CD14-positive monocyte (primary cell): ENCODE data around the gene IGDCC3. TPM values are rescaled to one million over a fixed set of nuclear protein-coding genes. Genes with fewer than 3 reads are reported as not detected.
A peak's percentile ranks its signal among the peaks of the same experiment; 100 is the strongest.

Experiments
- DNase-seq, 3 donors: peaks; one replicate each; pipeline ENCODE4 v3.0.0-alpha.2; 2011 to 2022
- H2AFZ ChIP-seq: 2 replicates; pipeline ENCODE4 v1.6.0; 2012; ENCODE audit warnings: mild to moderate bottlenecking, low read depth, low read length, inconsistent platforms; ENCODE audit not compliant: insufficient read depth, poor library complexity, severe bottlenecking
- H3K27ac ChIP-seq, 2 donors: 1 replicate in 1 of 2; 2 replicates in 1 of 2; pipeline ENCODE4 v1.5.1; 2012 to 2013; ENCODE audit warnings: low read length in 2 of 2, control low read depth in 1 of 2, inconsistent platforms in 1 of 2, low read depth in 1 of 2, mild to moderate bottlenecking in 1 of 2
- H3K27me3 ChIP-seq, 2 donors: one replicate each; pipeline versions ENCODE4 v1.6.0 to v1.6.1; 2011 to 2013; ENCODE audit warnings: low read length in 2 of 2; ENCODE audit not compliant: control insufficient read depth in 2 of 2, insufficient read depth in 2 of 2
- H3K36me3 ChIP-seq, 2 donors: replicated peaks in 1 of 2; 1 replicate in 1 of 2; 2 replicates in 1 of 2; pipeline versions ENCODE4 v1.5.1 to v1.6.1; 2012 to 2013; ENCODE audit warnings: low read length in 2 of 2, control low read depth in 1 of 2, inconsistent platforms in 1 of 2, mild to moderate bottlenecking in 1 of 2; ENCODE audit not compliant: insufficient read depth in 2 of 2, control insufficient read depth in 1 of 2
- H3K4me1 ChIP-seq, 2 donors: 1 replicate in 1 of 2; 2 replicates in 1 of 2; pipeline versions ENCODE4 v1.5.1 to v1.6.1; 2012 to 2013; ENCODE audit warnings: low read length in 2 of 2, control low read depth in 1 of 2, inconsistent platforms in 1 of 2, mild to moderate bottlenecking in 1 of 2, moderate library complexity in 1 of 2; ENCODE audit not compliant: insufficient read depth in 2 of 2, control insufficient read depth in 1 of 2
- H3K4me2 ChIP-seq: replicated peaks from 2 replicates; pipeline ENCODE3; 2012; ENCODE audit warnings: low read length, moderate library complexity, mild to moderate bottlenecking; ENCODE audit not compliant: poor library complexity, severe bottlenecking; ENCODE audit errors: extremely low read depth
- H3K4me3 ChIP-seq, 3 experiments: fragments of 200-600 bp in 1 of 3; sonication (generic) in 1 of 3; replicated peaks in 1 of 3; 1 replicate in 2 of 3; 2 replicates in 1 of 3; pipeline ENCODE4 v1.5.1; 2011 to 2013; ENCODE audit warnings: low read length in 3 of 3, mild to moderate bottlenecking in 3 of 3, control low read depth in 2 of 3, low read depth in 2 of 3, inconsistent platforms in 1 of 3, moderate library complexity in 1 of 3
- H3K79me2 ChIP-seq: 2 replicates; pipeline ENCODE4 v1.6.0; 2012; ENCODE audit warnings: mild to moderate bottlenecking, control low read depth, inconsistent platforms, low read length, moderate library complexity; ENCODE audit not compliant: insufficient read depth
- H3K9ac ChIP-seq: 2 replicates; pipeline ENCODE4 v1.6.0; 2017; ENCODE audit warnings: low read length, mild to moderate bottlenecking; ENCODE audit not compliant: insufficient read depth, poor library complexity, severe bottlenecking
- H3K9me3 ChIP-seq, 2 donors: replicated peaks in 1 of 2; 1 replicate in 1 of 2; 2 replicates in 1 of 2; pipeline versions ENCODE4 v1.5.1 to v1.6.1; 2012 to 2013; ENCODE audit warnings: low read length in 2 of 2, control low read depth in 1 of 2; ENCODE audit not compliant: control insufficient read depth in 1 of 2, insufficient read depth in 1 of 2
- H4K20me1 ChIP-seq: 2 replicates; pipeline ENCODE4 v1.6.0; 2012; ENCODE audit warnings: mild to moderate bottlenecking, low read length, control low read depth, moderate library complexity; ENCODE audit not compliant: insufficient read depth
- H3K27ac Mint-ChIP-seq, 7 donors: one replicate each; pipeline ENCODE4 v1.8.0; 2020; ENCODE audit warnings: mild to moderate bottlenecking in 7 of 7, mixed read lengths in 7 of 7, moderate library complexity in 6 of 7, inconsistent platforms in 2 of 7
- H3K27me3 Mint-ChIP-seq, 3 donors: one replicate each; pipeline ENCODE4 v1.8.0; 2021 to 2022; ENCODE audit warnings: low read depth in 3 of 3, mild to moderate bottlenecking in 3 of 3, mixed read lengths in 3 of 3, moderate library complexity in 3 of 3, inconsistent platforms in 1 of 3
- H3K36me3 Mint-ChIP-seq, 2 donors: one replicate each; pipeline ENCODE4 v1.8.0; 2020; ENCODE audit warnings: mixed read lengths in 2 of 2, inconsistent platforms in 1 of 2, mild to moderate bottlenecking in 1 of 2
- H3K4me1 Mint-ChIP-seq: one replicate; pipeline ENCODE4 v1.8.0; 2020; ENCODE audit warnings: mild to moderate bottlenecking, mixed read lengths
- H3K4me3 Mint-ChIP-seq, 2 donors: one replicate each; pipeline ENCODE4 v1.8.0; 2020; ENCODE audit warnings: mild to moderate bottlenecking in 2 of 2, mixed read lengths in 2 of 2, moderate library complexity in 1 of 2
- H3K9me3 Mint-ChIP-seq, 7 donors: one replicate each; pipeline ENCODE4 v1.8.0; 2020 to 2022; ENCODE audit warnings: mixed read lengths in 7 of 7, mild to moderate bottlenecking in 6 of 7, moderate library complexity in 6 of 7, inconsistent platforms in 2 of 7
- WGBS: methylation state at CpG from one replicate; pipeline ENCODE4 v1.1.5; 2013; ENCODE audit warnings: missing lambda C conversion rate; ENCODE audit not compliant: insufficient coverage; 5-methylcytosine and 5-hydroxymethylcytosine counted together
- intact Hi-C, 2 donors: fragments of 100-400 bp; cut with micrococcal nuclease; formaldehyde crosslinking; loops; one replicate each; pipeline versions ENCODE4 v1.15.0 to v1.15.1; 2023
- polyA plus RNA-seq, 3 donors: library from polyadenylated mRNA; depleted of rRNA in 1 of 3; unstranded in 2 of 3; stranded (reverse) in 1 of 3; fragments of 300-500 nt in 2 of 3; fragments of >200 nt in 1 of 3; fragmentation: Illumina TruSeq in 2 of 3; gene quantifications; 1 replicate in 2 of 3; 2 replicates in 1 of 3; pipeline ENCODE4 v1.2.3, GENCODE V29; 2012 to 2021
- TF ChIP-seq, protein P1 (sequence below): fragments of 200-600 bp; IDR thresholded peaks from one replicate; pipeline ENCODE4 v1.8.0; 2022; ENCODE audit warnings: antibody characterized with exemption, mild to moderate bottlenecking

Gene IGDCC3
- polyA plus RNA-seq, 3 donors, result not detected

- Histone ChIP-seq H3K4me3 (no peak overlapping the region), H3K27me3 (peaks cover 0 to 3% of the 10 kb centered on the region in 2 donors), H4K20me1 (no peaks in the 10 kb centered on the region), H3K4me1 (peaks cover 5 to 9% of the 10 kb centered on the region in 2 donors), H3K36me3 (no peaks in the 10 kb centered on the region), H3K4me2 (no peak overlapping the region), H3K27ac (no peak overlapping the region), H3K79me2 (no peaks in the 10 kb centered on the region), H2AFZ (no peak overlapping the region), H3K9me3 (no peaks in the 10 kb centered on the region), H3K9ac (no peak overlapping the region)
- Mint-ChIP-seq H3K4me1 (peaks cover 19% of the 10 kb centered on the region), H3K9me3 (no peaks in the 10 kb centered on the region), H3K36me3 (no peaks in the 10 kb centered on the region), H3K27ac (no peak overlapping the region), H3K4me3 (no peak overlapping the region), H3K27me3 (peaks cover 15 to 48% (median 34%) of the 10 kb centered on the region in 3 donors)
- no peak for DNase-seq
- intact Hi-C loops, result no loop called here
- WGBS, result 2% methylated on average over 5 of the region's 9 CpGs
- TF ChIP-seq, protein P1, sequence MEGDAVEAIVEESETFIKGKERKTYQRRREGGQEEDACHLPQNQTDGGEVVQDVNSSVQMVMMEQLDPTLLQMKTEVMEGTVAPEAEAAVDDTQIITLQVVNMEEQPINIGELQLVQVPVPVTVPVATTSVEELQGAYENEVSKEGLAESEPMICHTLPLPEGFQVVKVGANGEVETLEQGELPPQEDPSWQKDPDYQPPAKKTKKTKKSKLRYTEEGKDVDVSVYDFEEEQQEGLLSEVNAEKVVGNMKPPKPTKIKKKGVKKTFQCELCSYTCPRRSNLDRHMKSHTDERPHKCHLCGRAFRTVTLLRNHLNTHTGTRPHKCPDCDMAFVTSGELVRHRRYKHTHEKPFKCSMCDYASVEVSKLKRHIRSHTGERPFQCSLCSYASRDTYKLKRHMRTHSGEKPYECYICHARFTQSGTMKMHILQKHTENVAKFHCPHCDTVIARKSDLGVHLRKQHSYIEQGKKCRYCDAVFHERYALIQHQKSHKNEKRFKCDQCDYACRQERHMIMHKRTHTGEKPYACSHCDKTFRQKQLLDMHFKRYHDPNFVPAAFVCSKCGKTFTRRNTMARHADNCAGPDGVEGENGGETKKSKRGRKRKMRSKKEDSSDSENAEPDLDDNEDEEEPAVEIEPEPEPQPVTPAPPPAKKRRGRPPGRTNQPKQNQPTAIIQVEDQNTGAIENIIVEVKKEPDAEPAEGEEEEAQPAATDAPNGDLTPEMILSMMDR, result no peak
Measured at GRCh38 chr15:65323071-65323511, 54.7 kb downstream of the IGDCC3 start.

DNA sequence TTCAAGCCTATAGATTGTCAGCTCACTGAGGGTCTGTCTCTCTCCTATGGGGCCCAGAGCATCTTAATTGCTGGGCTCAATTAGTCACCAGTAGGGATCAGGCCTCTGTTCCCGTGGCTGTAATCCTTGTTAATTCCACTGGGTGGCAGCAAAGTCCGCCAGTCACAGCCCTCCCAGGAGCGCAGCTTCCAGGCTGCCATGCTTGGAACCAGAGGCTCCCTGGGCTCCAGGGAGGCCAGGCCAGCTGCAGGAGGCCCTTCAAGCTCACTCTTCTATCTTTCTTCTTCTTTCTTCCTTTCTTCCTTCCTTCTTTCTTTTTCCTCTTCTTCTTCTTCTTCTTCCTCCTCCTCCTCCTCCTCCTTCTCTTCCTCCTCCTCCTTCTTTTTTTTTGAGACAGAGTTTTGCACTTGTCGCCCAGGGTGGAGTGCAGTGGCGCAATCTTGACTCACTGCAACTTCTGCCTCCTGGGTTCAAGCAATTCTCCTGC is 58.9 kb downstream of the IGDCC3 start:
- H3K36me3 ChIP-seq, result no peaks in the 10 kb centered on the region
- H3K27me3 Mint-ChIP-seq, result peaks cover 12 to 22% (median 18%) of the 10 kb centered on the region in 3 donors
- DNase-seq, result peak; percentile 70 to 74 (median 71)

More for the DNA sequence above, 58.9 kb downstream of the IGDCC3 start:
- Histone ChIP-seq H3K27me3 (no peaks in the 10 kb centered on the region), H2AFZ (no peak overlapping the region), H3K4me1 (peaks cover 5 to 9% of the 10 kb centered on the region in 2 donors), H3K9me3 (no peaks in the 10 kb centered on the region), H3K4me2 (peak overlapping the region; percentile 48), H3K9ac (no peak overlapping the region), H3K4me3 (no peak overlapping the region), H3K27ac (no peak overlapping the region), H3K79me2 (no peaks in the 10 kb centered on the region), H4K20me1 (no peaks in the 10 kb centered on the region)
- intact Hi-C loops, result loop anchor here (2.0 kb wide), 1 partner anchor 66 kb away; no protein-coding TSS in a partner anchor
- TF ChIP-seq, protein P1, result peak; percentile 92
- no peaks in the 10 kb centered on the region for H3K36me3 Mint-ChIP-seq
- peak overlapping the region; percentile 27 to 67 for H3K4me3 Mint-ChIP-seq
- peaks cover 13% of the 10 kb centered on the region for H3K4me1 Mint-ChIP-seq
- H3K27ac Mint-ChIP-seq, result peak overlapping the region in 3 of 7 donors; percentile 31 to 70 (median 54)
- WGBS, result 0% methylated on average over 3 of the region's 5 CpGs
- no peaks in the 10 kb centered on the region for H3K9me3 Mint-ChIP-seq
